ENCODE data around the gene CAMKK2.

Gene CAMKK2

GRCh38 chr12:121246893-121247557 is 49.5 kb downstream of the CAMKK2 start:
- peaks cover 59% of the 10 kb centered on the region for H3K36me3 ChIP-seq (ENCODE audit: control insufficient read depth, low read length)
- no peaks in the 10 kb centered on the region for H3K9me2 ChIP-seq (replicated peaks; ENCODE audit: control insufficient read depth, low read length)
- H3K4me3 ChIP-seq (ENCODE audit: low read length), result no peak overlapping the region
- no peaks in the 10 kb centered on the region for H4K20me1 ChIP-seq (ENCODE audit: control insufficient read depth, insufficient read depth, low read depth, low read length)
- no peaks in the 10 kb centered on the region for H3K9me3 ChIP-seq (ENCODE audit: control insufficient read depth, insufficient read depth, low read length)
- TF ChIP-seq EZH2phosphoT487 (IDR thresholded peaks at IDR 0.05; ENCODE audit: borderline replicate concordance, low read length) (no peak), CTCF (IDR thresholded peaks at IDR 0.05; ENCODE audit: low read depth, low read length, poor library complexity, severe bottlenecking) (no peak)
- peaks cover 16% of the 10 kb centered on the region for H3K4me1 ChIP-seq (ENCODE audit: control insufficient read depth, low read length)
- H3K27me3 ChIP-seq (ENCODE audit: control insufficient read depth, low read length), result no peaks in the 10 kb centered on the region
- no peak overlapping the region for H3K27ac ChIP-seq (ENCODE audit: low read depth, low read length)
- no peaks in the 10 kb centered on the region for H3F3A ChIP-seq (ENCODE audit: control insufficient read depth, insufficient read depth)
- H3K4me2 ChIP-seq (ENCODE audit: low read length), result no peak overlapping the region
- no peaks in the 10 kb centered on the region for H3K79me2 ChIP-seq (ENCODE audit: control insufficient read depth, low read length)

- TF ChIP-seq EZH2phosphoT487 (IDR thresholded peaks at IDR 0.05; ENCODE audit: borderline replicate concordance, low read length) (no peak), CTCF (IDR thresholded peaks at IDR 0.05; ENCODE audit: low read depth, low read length, poor library complexity, severe bottlenecking) (no peak)
- Histone ChIP-seq H3K4me3 (ENCODE audit: low read length) (no peak overlapping the region), H3K9me2 (replicated peaks; ENCODE audit: control insufficient read depth, low read length) (no peaks in the 10 kb centered on the region), H3K9me3 (ENCODE audit: control insufficient read depth, insufficient read depth, low read length) (no peaks in the 10 kb centered on the region), H3K4me1 (ENCODE audit: control insufficient read depth, low read length) (peaks cover 16% of the 10 kb centered on the region), H3K27ac (ENCODE audit: low read depth, low read length) (no peak overlapping the region), H3F3A (ENCODE audit: control insufficient read depth, insufficient read depth) (no peaks in the 10 kb centered on the region), H3K27me3 (ENCODE audit: control insufficient read depth, low read length) (no peaks in the 10 kb centered on the region), H3K4me2 (ENCODE audit: low read length) (no peak overlapping the region), H3K36me3 (ENCODE audit: control insufficient read depth, low read length) (peaks cover 53% of the 10 kb centered on the region), H4K20me1 (ENCODE audit: control insufficient read depth, insufficient read depth, low read depth, low read length) (no peaks in the 10 kb centered on the region), H3K79me2 (ENCODE audit: control insufficient read depth, low read length) (no peaks in the 10 kb centered on the region)
Observed at GRCh38 chr12:121245951-121246350, 50.6 kb downstream of the CAMKK2 start.

- Histone ChIP-seq H3F3A (ENCODE audit: control insufficient read depth, insufficient read depth) (no peaks in the 10 kb centered on the region), H4K20me1 (ENCODE audit: control insufficient read depth, insufficient read depth, low read depth, low read length) (no peaks in the 10 kb centered on the region), H3K27me3 (ENCODE audit: control insufficient read depth, low read length) (no peaks in the 10 kb centered on the region), H3K9me3 (ENCODE audit: control insufficient read depth, insufficient read depth, low read length) (no peaks in the 10 kb centered on the region), H3K9me2 (replicated peaks; ENCODE audit: control insufficient read depth, low read length) (no peaks in the 10 kb centered on the region), H3K4me3 (ENCODE audit: low read length) (no peak overlapping the region), H3K4me1 (ENCODE audit: control insufficient read depth, low read length) (peaks cover 16% of the 10 kb centered on the region), H3K4me2 (ENCODE audit: low read length) (no peak overlapping the region), H3K27ac (ENCODE audit: low read depth, low read length) (no peak overlapping the region), H3K79me2 (ENCODE audit: control insufficient read depth, low read length) (no peaks in the 10 kb centered on the region), H3K36me3 (ENCODE audit: control insufficient read depth, low read length) (peaks cover 44% of the 10 kb centered on the region)
- no peak for TF ChIP-seq EZH2phosphoT487 (IDR thresholded peaks at IDR 0.05; ENCODE audit: borderline replicate concordance, low read length)
- no peak for TF ChIP-seq CTCF (IDR thresholded peaks at IDR 0.05; ENCODE audit: low read depth, low read length, poor library complexity, severe bottlenecking)
Observed at GRCh38 chr12:121245031-121245430, 51.5 kb downstream of the CAMKK2 start.

All from DOHH2 (cell line).